Right lobe of liver (tissue), 6 donors: ENCODE data around the gene CDC42BPB. TPM values are rescaled to one million over a fixed set of nuclear protein-coding genes. Genes with fewer than 3 reads are reported as not detected.

Experiments
- ATAC-seq, 4 donors: fragments of 200-7000 bp; cut with Tn5 transposase; one replicate each; pipeline ENCODE4 v1.9.1; 2020; ENCODE audit warnings: mild to moderate bottlenecking in 4 of 4, moderate library complexity in 4 of 4
- DNase-seq, 3 donors: peaks; one replicate each; pipeline ENCODE4 v3.0.0-alpha.2; 2020
- H3K27ac ChIP-seq, 3 donors: fragments of 200-600 bp; one replicate each; pipeline ENCODE4 v1.8.0; 2022
- H3K27me3 ChIP-seq, 2 donors: fragments of 200-600 bp; one replicate each; pipeline ENCODE4 v1.8.0; 2022
- H3K36me3 ChIP-seq, 4 donors: fragments of 200-600 bp; sonication (generic) in 1 of 4; one replicate each; pipeline versions ENCODE4 v1.5.1 to v1.8.0; 2017 to 2022; ENCODE audit warnings: control low read depth in 1 of 4
- H3K4me1 ChIP-seq, 4 donors: fragments of 200-600 bp; sonication (generic) in 1 of 4; one replicate each; pipeline versions ENCODE4 v1.5.1 to v1.8.0; 2017 to 2022; ENCODE audit warnings: control low read depth in 1 of 4
- H3K4me3 ChIP-seq, 3 donors: fragments of 200-600 bp; one replicate each; pipeline ENCODE4 v1.8.0; 2022
- H3K9me3 ChIP-seq, 4 donors: fragments of 200-600 bp; sonication (generic) in 1 of 4; one replicate each; pipeline versions ENCODE4 v1.5.1 to v1.8.0; 2017 to 2022; ENCODE audit warnings: control low read depth in 1 of 4
- POLR2A ChIP-seq: fragments of 450-650 bp; IDR thresholded peaks from one replicate; pipeline ENCODE4 v1.6.1; 2017; ENCODE audit warnings: antibody characterized with exemption, mild to moderate bottlenecking
- WGBS: methylation state at CpG from one replicate; pipeline ENCODE4 v1.1.6; 2018; ENCODE audit warnings: low coverage, low lambda C conversion rate; ENCODE audit not compliant: insufficient coverage; ENCODE audit errors: missing lambda C conversion rate; 5-methylcytosine and 5-hydroxymethylcytosine counted together
- intact Hi-C, 2 donors: fragments of 100-400 bp; cut with DNase I; formaldehyde crosslinking; loops; one replicate each; pipeline versions ENCODE4 v1.11.2 to v1.14.1; 2022
- total RNA-seq, 6 experiments: library from RNA; depleted of rRNA in 2 of 6; stranded (reverse); fragments of >200 nt in 2 of 6; fragmentation: NEBNext Ultra II Directional in 3 of 6; extraction: Animal tissue kit (Norgen Biotek cat#: 25700) in 3 of 6; gene quantifications; one replicate each; pipeline versions ENCODE4 v1.1.0 to v1.2.4, GENCODE V29; 2016 to 2023
- TF ChIP-seq, protein P1 (sequence below), 4 donors: fragments of 200-600 bp in 3 of 4; fragments of 450-650 bp in 1 of 4; IDR thresholded peaks; one replicate each; pipeline versions ENCODE4 v1.5.1 to v1.8.0; 2016 to 2022; ENCODE audit warnings: antibody characterized with exemption in 4 of 4, mild to moderate bottlenecking in 2 of 4
- donor health status: DM: no; HTN: yes; CAD: no.
- donor health status: DM: no; HTN: no; CAD: no.
- donor health status: DM: no; HTN: no; CAD: no.
- donor health status: DM: no; HTN: yes; CAD: no.
- donor health status: DM: no; HTN: yes; CAD: no.

CDC42BPB gene
- total RNA-seq, 6 experiments from 2014 or later = 38.4 to 55.5 (median 43.0) TPM

DNA sequence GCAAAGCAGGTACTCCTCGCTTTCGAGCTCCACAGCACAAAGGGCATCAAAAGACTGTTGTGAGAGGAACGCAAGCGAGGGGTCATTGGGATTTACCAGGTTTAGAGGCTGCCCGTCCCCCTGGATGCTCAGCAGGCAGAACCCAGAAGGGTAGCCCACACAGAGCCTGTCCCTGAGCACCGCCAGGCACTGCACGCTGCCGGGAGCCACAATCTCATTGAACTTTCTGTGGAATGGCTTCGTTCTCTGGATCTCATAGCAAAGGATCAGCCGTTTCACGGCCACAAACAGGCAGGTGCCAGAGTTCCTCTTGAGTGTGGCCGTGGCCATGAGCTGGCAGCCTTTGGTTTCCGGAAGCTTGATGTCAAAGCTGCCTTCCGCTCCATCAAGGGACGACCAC is 113.4 kb downstream of the CDC42BPB start:
- peaks cover 9 to 71% (median 41%) of the 10 kb centered on the region in 4 donors for H3K36me3 ChIP-seq
- 95% methylated on average over 7 of the region's 15 CpGs for WGBS
- no peaks in the 10 kb centered on the region for H3K27me3 ChIP-seq
- intact Hi-C loops = no loop called here
- no peak for TF ChIP-seq POLR2A
- TF ChIP-seq, protein P1, sequence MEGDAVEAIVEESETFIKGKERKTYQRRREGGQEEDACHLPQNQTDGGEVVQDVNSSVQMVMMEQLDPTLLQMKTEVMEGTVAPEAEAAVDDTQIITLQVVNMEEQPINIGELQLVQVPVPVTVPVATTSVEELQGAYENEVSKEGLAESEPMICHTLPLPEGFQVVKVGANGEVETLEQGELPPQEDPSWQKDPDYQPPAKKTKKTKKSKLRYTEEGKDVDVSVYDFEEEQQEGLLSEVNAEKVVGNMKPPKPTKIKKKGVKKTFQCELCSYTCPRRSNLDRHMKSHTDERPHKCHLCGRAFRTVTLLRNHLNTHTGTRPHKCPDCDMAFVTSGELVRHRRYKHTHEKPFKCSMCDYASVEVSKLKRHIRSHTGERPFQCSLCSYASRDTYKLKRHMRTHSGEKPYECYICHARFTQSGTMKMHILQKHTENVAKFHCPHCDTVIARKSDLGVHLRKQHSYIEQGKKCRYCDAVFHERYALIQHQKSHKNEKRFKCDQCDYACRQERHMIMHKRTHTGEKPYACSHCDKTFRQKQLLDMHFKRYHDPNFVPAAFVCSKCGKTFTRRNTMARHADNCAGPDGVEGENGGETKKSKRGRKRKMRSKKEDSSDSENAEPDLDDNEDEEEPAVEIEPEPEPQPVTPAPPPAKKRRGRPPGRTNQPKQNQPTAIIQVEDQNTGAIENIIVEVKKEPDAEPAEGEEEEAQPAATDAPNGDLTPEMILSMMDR (IDR thresholded peaks at IDR 0.05) = no peak
- DNase-seq (peak in 1 of 3 donors; percentile 27), ATAC-seq (no peak)
- peaks cover 0 to 12% (median 4%) of the 10 kb centered on the region in 4 donors for H3K4me1 ChIP-seq
- no peaks in the 10 kb centered on the region for H3K9me3 ChIP-seq
- no peak overlapping the region for H3K27ac ChIP-seq
- no peak overlapping the region for H3K4me3 ChIP-seq

DNA sequence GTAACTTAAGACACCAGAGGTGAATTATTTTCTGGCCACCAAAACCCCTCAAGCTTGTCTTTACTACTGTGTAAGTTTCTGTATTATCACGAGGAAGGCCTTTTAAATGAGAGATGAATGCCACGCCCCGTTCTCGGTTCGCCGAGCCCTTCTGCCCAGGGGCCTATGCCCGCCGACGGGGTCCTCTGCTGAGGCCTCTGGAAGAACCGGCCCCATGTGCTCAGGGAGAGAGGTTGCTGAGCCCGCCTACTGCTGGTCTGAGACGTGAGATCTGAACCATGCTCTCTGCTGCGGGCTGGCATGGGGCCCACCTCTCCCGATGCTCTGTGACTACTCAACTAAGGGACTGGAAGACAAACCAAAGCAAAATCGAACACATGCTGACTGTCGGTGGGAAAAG is 113.9 kb downstream of the CDC42BPB start:
- WGBS = 85% methylated on average over 5 of the region's 16 CpGs
- DNase-seq = peak in 1 of 3 donors; percentile 42
- ATAC-seq = no peak

DNA sequence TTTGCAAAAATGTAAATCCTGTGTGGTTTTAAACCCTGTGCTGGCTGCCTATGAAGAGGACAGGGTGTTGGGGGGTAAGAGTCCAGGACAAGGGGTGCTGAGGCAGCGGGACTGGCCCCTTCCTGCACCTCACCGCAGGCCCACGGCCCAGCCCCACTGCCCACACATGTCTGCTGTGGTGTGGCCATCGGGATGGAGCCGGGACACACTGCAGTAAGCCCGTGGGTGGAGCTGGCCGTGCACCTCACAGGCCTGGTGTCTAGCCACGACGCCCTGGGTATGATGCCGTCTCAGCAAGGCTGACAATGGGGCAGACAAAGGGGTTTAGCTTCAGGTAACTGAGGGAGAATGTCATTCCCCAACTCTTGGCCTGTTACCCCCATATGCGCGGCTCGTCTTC is 115.3 kb downstream of the CDC42BPB start:
- 71% methylated on average over 4 of the region's 13 CpGs for WGBS
- H3K36me3 ChIP-seq = peaks cover 5 to 71% (median 36%) of the 10 kb centered on the region in 4 donors
- no peak for TF ChIP-seq POLR2A
- TF ChIP-seq, protein P1 (IDR thresholded peaks at IDR 0.05) = no peak
- intact Hi-C loops = no loop called here
- no peak overlapping the region for H3K4me3 ChIP-seq
- no peak overlapping the region for H3K27ac ChIP-seq
- no peaks in the 10 kb centered on the region for H3K27me3 ChIP-seq
- peak in 1 of 3 donors; percentile 57 for DNase-seq
- no peak for ATAC-seq
- no peaks in the 10 kb centered on the region for H3K9me3 ChIP-seq
- peaks cover 0 to 12% (median 4%) of the 10 kb centered on the region in 4 donors for H3K4me1 ChIP-seq

More for the DNA sequence above, 113.9 kb downstream of the CDC42BPB start:
- H3K9me3 ChIP-seq = no peaks in the 10 kb centered on the region
- TF ChIP-seq POLR2A = no peak
- TF ChIP-seq, protein P1 (IDR thresholded peaks at IDR 0.05) = no peak
- H3K27me3 ChIP-seq = no peaks in the 10 kb centered on the region
- intact Hi-C loops = no loop called here
- peaks cover 0 to 12% (median 4%) of the 10 kb centered on the region in 4 donors for H3K4me1 ChIP-seq
- peaks cover 9 to 68% (median 40%) of the 10 kb centered on the region in 4 donors for H3K36me3 ChIP-seq
- H3K4me3 ChIP-seq = no peak overlapping the region
- no peak overlapping the region for H3K27ac ChIP-seq

DNA sequence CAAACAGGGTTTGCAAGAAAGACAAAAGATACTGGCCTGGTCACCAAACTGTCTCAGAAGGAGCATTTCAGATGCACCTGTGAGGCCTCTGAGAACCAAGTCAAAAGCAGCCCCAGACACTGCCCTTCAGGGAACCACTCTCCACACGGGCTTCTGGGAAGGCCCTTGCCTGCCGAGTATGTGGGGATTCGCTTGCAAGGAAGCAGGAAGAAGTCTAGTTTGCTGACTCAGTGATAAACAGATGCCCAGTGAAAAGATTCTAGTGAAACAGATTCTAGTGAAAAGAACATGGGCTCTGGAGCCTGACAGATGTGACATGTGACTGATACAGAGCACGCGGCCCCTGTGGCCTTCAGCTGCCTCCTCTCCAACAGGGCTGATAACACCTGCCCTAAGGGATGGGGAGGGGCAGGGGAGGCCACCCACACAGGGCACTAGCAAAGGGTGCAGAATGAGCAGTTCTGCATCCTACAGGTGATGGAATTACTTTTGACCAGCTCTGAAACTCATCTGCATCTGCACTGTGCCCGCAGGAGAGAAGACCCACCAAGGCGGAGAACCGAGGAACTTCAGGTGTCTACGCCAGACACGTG is 115.8 kb downstream of the CDC42BPB start:
- H3K27ac ChIP-seq = no peak overlapping the region
- ATAC-seq = no peak

More for the DNA sequence above, 115.8 kb downstream of the CDC42BPB start:
- Histone ChIP-seq H3K36me3 (peaks cover 3 to 65% (median 33%) of the 10 kb centered on the region in 4 donors), H3K4me1 (peaks cover 0 to 12% (median 4%) of the 10 kb centered on the region in 4 donors), H3K4me3 (no peak overlapping the region), H3K9me3 (no peaks in the 10 kb centered on the region), H3K27me3 (no peaks in the 10 kb centered on the region)
- no peak for TF ChIP-seq POLR2A
- TF ChIP-seq, protein P1 (IDR thresholded peaks at IDR 0.05) = no peak
- intact Hi-C loops = no loop called here
- WGBS = 86% methylated on average over 8 of the region's 10 CpGs
- DNase-seq = peak in 1 of 3 donors; percentile 36
